CD4-positive, alpha-beta memory T cell (primary cell): ENCODE measurements around the gene UXS1. TPM values are rescaled to one million over a fixed set of nuclear protein-coding genes. Genes with fewer than 3 reads are reported as not detected.

Experiments used
- CTCF ChIA-PET: fragments of 350-600 bp; sonication (Branson Sonifier 250); formaldehyde crosslinking; loops from one replicate; lab custom pipeline; 2021; ENCODE audit warnings: inconsistent platforms; ENCODE audit not compliant: partially characterized antibody; lab: Charles Lee
- POLR2A ChIA-PET: fragments of 350-600 bp; sonication (Branson Sonifier 250); formaldehyde crosslinking; loops from one replicate; lab custom pipeline; 2021; ENCODE audit not compliant: partially characterized antibody; lab: Charles Lee
- DNase-seq, 5 donors: peaks; one replicate each; pipeline versions ENCODE4 v3.0.0 to v3.0.0-alpha.2; 2020 to 2022; ENCODE audit warnings: mixed read lengths in 1 of 5
- H3K27ac ChIP-seq: one replicate; pipeline ENCODE4 v1.7.0; 2013; ENCODE audit warnings: low read depth, low read length
- H3K27me3 ChIP-seq: 2 replicates; pipeline ENCODE4 v1.7.0; 2013; ENCODE audit warnings: mild to moderate bottlenecking, low read length, moderate library complexity; ENCODE audit not compliant: insufficient read depth
- H3K36me3 ChIP-seq: 2 replicates; pipeline ENCODE4 v1.7.0; 2013; ENCODE audit warnings: mild to moderate bottlenecking, low read length, moderate library complexity; ENCODE audit not compliant: insufficient read depth
- H3K4me1 ChIP-seq: 2 replicates; pipeline ENCODE4 v1.7.0; 2013; ENCODE audit warnings: mild to moderate bottlenecking, low read length, moderate library complexity; ENCODE audit not compliant: insufficient read depth
- H3K4me3 ChIP-seq, 2 donors: one replicate each; pipeline ENCODE4 v1.7.0; 2013; ENCODE audit warnings: low read length in 2 of 2, mild to moderate bottlenecking in 1 of 2
- H3K9me3 ChIP-seq, 2 donors: one replicate each; pipeline ENCODE4 v1.7.0; 2013; ENCODE audit warnings: low read length in 2 of 2, control low read depth in 1 of 2; ENCODE audit not compliant: control insufficient read depth in 1 of 2
- H3K27ac Mint-ChIP-seq, 7 donors: one replicate each; pipeline ENCODE4 v1.8.0; 2020 to 2021; ENCODE audit warnings: mixed read lengths in 7 of 7, mild to moderate bottlenecking in 6 of 7, inconsistent platforms in 3 of 7, moderate library complexity in 3 of 7
- H3K27me3 Mint-ChIP-seq, 2 donors: one replicate each; pipeline ENCODE4 v1.8.0; 2020 to 2021; ENCODE audit warnings: mixed read lengths in 2 of 2
- H3K36me3 Mint-ChIP-seq, 2 donors: one replicate each; pipeline ENCODE4 v1.8.0; 2020 to 2021; ENCODE audit warnings: mixed read lengths in 2 of 2, inconsistent platforms in 1 of 2, mild to moderate bottlenecking in 1 of 2
- H3K4me1 Mint-ChIP-seq, 4 donors: one replicate each; pipeline ENCODE4 v1.8.0; 2020 to 2021; ENCODE audit warnings: mixed read lengths in 4 of 4, mild to moderate bottlenecking in 1 of 4
- H3K4me3 Mint-ChIP-seq, 8 donors: one replicate each; pipeline ENCODE4 v1.8.0; 2020 to 2021; ENCODE audit warnings: mixed read lengths in 8 of 8, mild to moderate bottlenecking in 7 of 8, moderate library complexity in 6 of 8, inconsistent platforms in 3 of 8
- H3K9me3 Mint-ChIP-seq, 8 donors: one replicate each; pipeline ENCODE4 v1.8.0; 2020 to 2021; ENCODE audit warnings: mixed read lengths in 8 of 8, mild to moderate bottlenecking in 5 of 8, inconsistent platforms in 3 of 8, moderate library complexity in 1 of 8
- intact Hi-C: fragments of 100-400 bp; cut with micrococcal nuclease; formaldehyde crosslinking; loops from one replicate; pipeline ENCODE4 v1.15.1; 2023
- polyA plus RNA-seq, 2 donors: library from polyadenylated mRNA; unstranded; fragments of 300-500 nt; fragmentation: Illumina TruSeq; gene quantifications; one replicate each; pipeline ENCODE4 v1.2.3, GENCODE V29; 2021
- total RNA-seq, 2 experiments: library from RNA; stranded (reverse); gene quantifications; one replicate each; pipeline ENCODE4 v1.2.3, GENCODE V29; 2021

UXS1 gene
- total and polyA plus RNA-seq, 4 experiments from 2014 or later: 87.2 to 150 (median 118) TPM

- Mint-ChIP-seq H3K27me3 (no peaks in the 10 kb centered on the region), H3K4me1 (peaks cover 31 to 68% (median 45%) of the 10 kb centered on the region in 4 donors), H3K36me3 (peaks cover 4 to 10% of the 10 kb centered on the region in 2 donors), H3K4me3 (no peak overlapping the region), H3K27ac (peak overlapping the region in 6 of 7 donors; percentile 2 to 81 (median 48)), H3K9me3 (no peaks in the 10 kb centered on the region)
- Histone ChIP-seq H3K27me3 (no peaks in the 10 kb centered on the region), H3K4me1 (peaks cover 16% of the 10 kb centered on the region), H3K4me3 (no peak overlapping the region), H3K36me3 (no peaks in the 10 kb centered on the region), H3K27ac (no peak overlapping the region), H3K9me3 (no peaks in the 10 kb centered on the region)
- DNase-seq: no peak
- ChIA-PET CTCF (interaction anchor here (0.6 kb wide), 1 partner anchor 253 kb away, joined by 3 read pairs; no protein-coding TSS in a partner anchor), POLR2A (interaction anchor here (1.3 kb wide), 1 partner anchor 10 kb away, joined by 4 read pairs; no protein-coding TSS in a partner anchor)
- intact Hi-C loops: no loop called here
Measured at GRCh38 chr2:106175086-106175850, 18.8 kb downstream of the UXS1 start.

DNA sequence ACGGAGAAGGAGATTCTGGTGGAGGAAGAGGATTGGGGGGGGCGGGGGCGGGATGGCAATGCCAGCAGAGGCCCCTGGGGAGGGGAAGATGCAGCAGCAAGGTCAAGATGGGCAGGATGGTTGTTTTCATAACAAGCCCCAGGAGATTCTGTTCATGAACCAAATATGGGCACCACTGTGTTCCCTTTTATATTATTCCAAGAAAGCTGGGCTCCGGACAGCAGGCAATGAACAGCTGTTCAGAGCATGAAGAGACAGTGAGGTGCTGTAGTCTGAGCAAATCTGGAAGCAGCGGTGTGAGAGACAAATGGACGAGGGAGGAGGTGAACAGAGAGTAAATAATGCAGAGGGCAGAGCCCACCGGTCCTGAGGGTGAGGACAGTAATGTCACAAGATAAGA is 20.0 kb downstream of the UXS1 start:
- H3K4me1 ChIP-seq: peaks cover 20% of the 10 kb centered on the region
- ChIA-PET POLR2A (interaction anchor here (1.5 kb wide), 1 partner anchor 14 kb away, joined by 12 read pairs; no protein-coding TSS in a partner anchor), CTCF (no interaction called here)
- intact Hi-C loops: no loop called here
- H3K36me3 ChIP-seq: no peaks in the 10 kb centered on the region
- H3K27me3 ChIP-seq: no peaks in the 10 kb centered on the region
- H3K4me3 Mint-ChIP-seq: no peak overlapping the region
- peaks cover 31 to 66% (median 47%) of the 10 kb centered on the region in 4 donors for H3K4me1 Mint-ChIP-seq
- no peak for DNase-seq
- H3K36me3 Mint-ChIP-seq: peaks cover 4 to 10% of the 10 kb centered on the region in 2 donors
- H3K27me3 Mint-ChIP-seq: no peaks in the 10 kb centered on the region
- peak overlapping the region in 6 of 7 donors; percentile 30 to 66 (median 49) for H3K27ac Mint-ChIP-seq
- no peak overlapping the region for H3K27ac ChIP-seq
- no peak overlapping the region for H3K4me3 ChIP-seq
- no peaks in the 10 kb centered on the region for H3K9me3 ChIP-seq
- no peaks in the 10 kb centered on the region for H3K9me3 Mint-ChIP-seq

DNA sequence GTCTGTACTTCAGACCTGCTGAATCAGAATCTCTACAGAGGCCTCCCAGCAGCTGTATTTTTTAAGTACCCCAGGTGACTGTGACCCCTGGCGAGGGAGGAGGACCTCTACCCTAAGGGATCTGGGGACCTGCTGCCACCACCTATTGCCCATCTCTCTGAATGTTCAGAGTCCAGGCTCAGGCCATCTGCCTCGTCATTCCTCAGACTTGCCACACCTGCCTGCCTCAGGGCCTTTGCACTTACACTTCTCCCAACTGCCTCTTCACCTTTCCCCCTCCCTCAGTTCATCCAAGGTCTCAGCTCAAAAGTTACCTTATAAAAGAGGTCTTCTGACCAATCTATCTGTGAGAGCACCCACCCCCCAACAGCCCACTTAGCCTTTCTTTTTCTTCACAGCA is 21.5 kb downstream of the UXS1 start:
- peaks cover 0 to 12% of the 10 kb centered on the region in 2 donors for H3K36me3 Mint-ChIP-seq
- Histone ChIP-seq H3K36me3 (no peaks in the 10 kb centered on the region), H3K4me1 (peaks cover 26% of the 10 kb centered on the region), H3K4me3 (no peak overlapping the region), H3K27ac (no peak overlapping the region), H3K9me3 (no peaks in the 10 kb centered on the region), H3K27me3 (no peaks in the 10 kb centered on the region)
- H3K9me3 Mint-ChIP-seq: no peaks in the 10 kb centered on the region
- H3K27me3 Mint-ChIP-seq: no peaks in the 10 kb centered on the region
- ChIA-PET POLR2A (interaction anchor here (1.5 kb wide), 1 partner anchor 12 kb away, joined by 12 read pairs; no protein-coding TSS in a partner anchor), CTCF (interaction anchor here (0.9 kb wide), 1 partner anchor 14 kb away, joined by 3 read pairs; no protein-coding TSS in a partner anchor)
- no peak overlapping the region for H3K4me3 Mint-ChIP-seq
- H3K4me1 Mint-ChIP-seq: peaks cover 37 to 68% (median 57%) of the 10 kb centered on the region in 4 donors
- no peak for DNase-seq
- intact Hi-C loops: no loop called here
- peak overlapping the region in 4 of 7 donors; percentile 9 to 65 (median 26) for H3K27ac Mint-ChIP-seq

GRCh38 chr2:106168657-106169056 is 25.4 kb downstream of the UXS1 start:
- H3K27me3 ChIP-seq: no peaks in the 10 kb centered on the region
- H3K4me3 Mint-ChIP-seq: no peak overlapping the region
- H3K27ac ChIP-seq: no peak overlapping the region
- H3K9me3 ChIP-seq: no peaks in the 10 kb centered on the region
- H3K4me1 ChIP-seq: peaks cover 43% of the 10 kb centered on the region
- no peaks in the 10 kb centered on the region for H3K27me3 Mint-ChIP-seq
- no peak overlapping the region for H3K4me3 ChIP-seq
- peak overlapping the region in 5 of 7 donors; percentile 16 to 89 (median 83) for H3K27ac Mint-ChIP-seq
- intact Hi-C loops: loop anchor here (1.0 to 10.0 kb wide), 2 partner anchors 7 to 424 kb away; partner anchors contain the start of gene NCK2
- no peaks in the 10 kb centered on the region for H3K36me3 ChIP-seq
- peaks cover 48 to 81% (median 62%) of the 10 kb centered on the region in 4 donors for H3K4me1 Mint-ChIP-seq
- CTCF ChIA-PET: interaction anchor here (0.6 kb wide), 1 partner anchor 331 kb away, joined by 3 read pairs; no protein-coding TSS in a partner anchor
- DNase-seq: no peak
- H3K36me3 Mint-ChIP-seq: peaks cover 6 to 14% of the 10 kb centered on the region in 2 donors
- POLR2A ChIA-PET: interaction anchor here (1.3 kb wide), 1 partner anchor 11 kb away, joined by 3 read pairs; no protein-coding TSS in a partner anchor
- peaks cover 0 to 2% (median 0%) of the 10 kb centered on the region in 8 donors for H3K9me3 Mint-ChIP-seq

DNA sequence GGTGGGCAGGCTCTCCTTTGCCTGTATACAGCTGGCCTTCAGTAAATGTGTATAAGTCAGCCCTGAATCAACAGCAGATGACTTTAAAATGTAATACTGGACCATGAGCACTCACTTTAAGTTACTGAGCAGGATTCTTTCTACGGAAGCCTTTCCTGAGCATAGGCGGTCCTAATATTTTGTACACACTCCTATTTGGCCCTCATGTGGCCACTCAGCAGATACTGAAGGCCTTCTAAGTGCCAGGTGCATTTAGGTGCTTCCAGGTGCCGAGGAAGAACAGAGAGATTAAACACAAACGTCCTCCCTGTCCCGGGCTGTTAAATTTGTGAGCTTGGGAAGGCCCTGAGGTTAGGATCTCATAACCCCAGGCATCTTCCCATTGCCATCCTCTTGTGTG is 27.0 kb downstream of the UXS1 start:
- H3K27ac Mint-ChIP-seq: peak overlapping the region in 6 of 7 donors; percentile 19 to 85 (median 77)
- intact Hi-C loops: loop anchor here (10.0 kb wide), 1 partner anchor 422 kb away; the partner anchor contains the start of gene NCK2
- H3K36me3 Mint-ChIP-seq: peaks cover 9 to 19% of the 10 kb centered on the region in 2 donors
- no peak overlapping the region for H3K4me3 ChIP-seq
- DNase-seq: no peak
- H3K27ac ChIP-seq: no peak overlapping the region
- H3K27me3 ChIP-seq: no peaks in the 10 kb centered on the region
- ChIA-PET POLR2A (interaction anchor here (0.8 to 2.2 kb wide), 4 partner anchors 9 to 238 kb away, joined by 3 to 6 read pairs (median 4); no protein-coding TSS in a partner anchor), CTCF (interaction anchor here (0.7 to 1.3 kb wide), 4 partner anchors 8 to 59 kb away, joined by 3 read pairs; no protein-coding TSS in a partner anchor)
- H3K4me1 ChIP-seq: peaks cover 58% of the 10 kb centered on the region
- peaks cover 0 to 2% (median 0%) of the 10 kb centered on the region in 8 donors for H3K9me3 Mint-ChIP-seq
- no peaks in the 10 kb centered on the region for H3K36me3 ChIP-seq
- H3K9me3 ChIP-seq: no peaks in the 10 kb centered on the region
- no peak overlapping the region for H3K4me3 Mint-ChIP-seq
- peaks cover 54 to 88% (median 66%) of the 10 kb centered on the region in 4 donors for H3K4me1 Mint-ChIP-seq
- no peaks in the 10 kb centered on the region for H3K27me3 Mint-ChIP-seq

GRCh38 chr2:106165561-106165960 is 28.5 kb downstream of the UXS1 start:
- Mint-ChIP-seq H3K4me3 (peak overlapping the region in 1 of 8 donors; percentile 5), H3K27ac (peak overlapping the region in 4 of 7 donors; percentile 7 to 61 (median 51)), H3K9me3 (peaks cover 0 to 2% (median 0%) of the 10 kb centered on the region in 8 donors), H3K36me3 (peaks cover 9 to 20% of the 10 kb centered on the region in 2 donors), H3K27me3 (no peaks in the 10 kb centered on the region), H3K4me1 (peaks cover 64 to 92% (median 75%) of the 10 kb centered on the region in 4 donors)
- POLR2A ChIA-PET: interaction anchor here (1.6 to 12.6 kb wide), 4 partner anchors 10 to 29 kb away, joined by 3 to 153 read pairs (median 5); partner anchors contain the start of gene UXS1
- Histone ChIP-seq H3K27ac (no peak overlapping the region), H3K36me3 (no peaks in the 10 kb centered on the region), H3K4me3 (no peak overlapping the region), H3K4me1 (peaks cover 68% of the 10 kb centered on the region), H3K27me3 (no peaks in the 10 kb centered on the region), H3K9me3 (no peaks in the 10 kb centered on the region)
- intact Hi-C loops: loop anchor here (10.0 kb wide), 1 partner anchor 421 kb away; the partner anchor contains the start of gene NCK2
- CTCF ChIA-PET: interaction anchor here (1.2 to 1.4 kb wide), 2 partner anchors 28 to 60 kb away, joined by 3 to 5 read pairs; no protein-coding TSS in a partner anchor
- DNase-seq: no peak
